ENCODE results near the gene PTPN5.
A peak's percentile ranks its signal among the peaks of the same experiment; 100 is the strongest.
"Not testable (repeated sequence)": the region's sequence is repeated elsewhere in the genome, so short reads cannot be mapped to it uniquely, and the experiment has no call there.

Gene PTPN5

GRCh38 chr11:18709414-18709813 is 82.2 kb downstream of the PTPN5 start:
- DNase-seq (ENCODE audit: low spot score), result no peak

DNA sequence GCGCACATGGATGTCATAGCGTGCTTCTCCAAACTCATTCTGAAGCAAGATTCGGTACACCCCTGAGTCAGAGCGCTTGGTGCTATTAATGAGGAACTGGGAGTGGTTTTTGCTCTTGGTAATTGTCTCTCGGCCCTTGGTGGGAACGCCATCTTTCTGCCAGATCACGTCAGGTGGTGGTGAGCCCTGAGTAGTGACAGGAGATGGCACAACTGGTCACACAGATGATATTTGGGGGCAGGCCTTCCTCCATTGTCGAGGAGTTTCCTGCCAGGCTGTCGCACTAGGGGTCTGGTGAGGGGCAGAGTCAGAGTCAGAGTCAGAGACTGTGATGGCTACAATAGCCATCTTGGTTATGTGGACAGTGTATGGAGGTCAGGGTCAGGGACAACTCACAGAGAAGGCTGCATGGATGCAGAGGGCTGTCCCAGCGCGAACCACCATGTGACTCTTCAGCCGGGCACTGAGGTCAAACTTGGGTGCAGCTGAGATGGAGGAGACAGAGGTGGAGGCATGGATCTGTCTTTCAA is 83.7 kb downstream of the PTPN5 start:
- no peak for DNase-seq (ENCODE audit: low spot score)

GRCh38 chr11:18706330-18707243 is 85.0 kb downstream of the PTPN5 start:
- DNase-seq (ENCODE audit: low spot score), result peak; percentile 82

DNA sequence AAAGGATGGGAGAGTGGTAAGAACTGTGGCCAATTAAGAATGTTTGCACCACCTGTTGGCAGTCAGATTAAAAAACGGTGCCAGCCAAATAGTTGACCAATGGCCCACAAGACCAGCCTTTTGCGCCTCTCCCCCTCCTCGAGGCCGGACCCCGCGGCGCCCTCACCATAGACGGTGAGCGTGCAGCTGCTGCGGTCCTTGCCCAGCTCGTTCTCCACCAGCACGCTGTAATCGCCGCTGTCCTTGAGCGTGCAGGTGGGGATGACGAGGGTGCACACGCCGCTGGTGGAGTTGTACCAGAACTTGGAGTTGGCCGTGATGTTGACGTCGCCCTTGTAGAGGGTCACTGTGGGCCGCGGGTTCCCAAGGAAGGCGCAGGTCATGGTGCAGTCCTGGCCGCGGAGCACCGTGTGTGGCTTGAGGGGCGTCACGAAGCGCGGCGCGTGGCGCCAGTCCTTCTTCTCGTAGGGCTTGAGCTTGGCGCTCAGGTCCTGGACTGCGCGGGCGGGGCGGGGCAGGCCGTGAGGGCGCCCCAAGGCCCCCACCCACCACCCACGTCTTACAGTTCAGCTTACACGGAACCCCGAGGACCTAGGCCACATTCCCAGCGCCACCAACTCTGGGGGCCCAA is 85.8 kb downstream of the PTPN5 start:
- no peak for DNase-seq (ENCODE audit: low spot score)

- DNase-seq (ENCODE audit: low spot score), result no peak
Measured at GRCh38 chr11:18704698-18705097, 86.9 kb downstream of the PTPN5 start.

GRCh38 chr11:18704045-18704645 is 87.5 kb downstream of the PTPN5 start:
- no peak for DNase-seq (ENCODE audit: low spot score)

DNA sequence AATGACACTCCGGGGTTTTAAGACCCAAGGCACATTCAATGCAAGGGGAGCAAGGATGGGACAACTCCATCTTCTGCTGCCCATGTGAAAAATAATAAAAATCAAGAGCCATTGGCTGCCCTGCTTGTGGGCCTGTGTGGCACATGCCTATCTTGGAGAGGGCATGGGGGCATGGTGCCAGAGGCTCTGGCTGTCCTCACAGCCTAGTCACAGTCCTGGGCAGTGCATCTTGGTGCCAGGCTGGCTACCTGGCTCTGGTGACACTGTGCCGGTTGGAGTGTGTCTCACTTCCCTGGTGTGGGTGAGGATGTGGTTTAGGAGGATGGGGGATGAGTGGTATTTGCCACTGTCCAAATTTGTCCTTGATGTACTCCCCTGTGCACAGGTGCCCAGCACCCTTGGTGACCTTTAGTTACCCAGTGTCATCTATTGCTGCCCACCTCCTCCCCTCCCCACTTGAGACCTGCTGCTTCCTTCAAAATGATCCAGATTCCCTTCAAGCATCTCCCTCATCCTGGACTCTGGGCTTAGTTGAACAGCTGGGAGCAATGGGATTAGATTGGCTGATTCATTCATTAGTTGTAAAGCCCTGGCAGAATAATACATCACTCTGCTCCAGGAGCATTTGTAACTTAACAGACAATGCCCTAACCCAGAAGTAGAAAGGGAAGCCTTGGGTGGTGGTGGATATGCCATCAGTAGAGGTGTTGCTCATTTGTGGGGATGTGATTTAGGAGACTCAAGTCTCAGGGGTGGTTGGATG is 88.4 kb downstream of the PTPN5 start:
- no peak for DNase-seq (ENCODE audit: low spot score)

DNA sequence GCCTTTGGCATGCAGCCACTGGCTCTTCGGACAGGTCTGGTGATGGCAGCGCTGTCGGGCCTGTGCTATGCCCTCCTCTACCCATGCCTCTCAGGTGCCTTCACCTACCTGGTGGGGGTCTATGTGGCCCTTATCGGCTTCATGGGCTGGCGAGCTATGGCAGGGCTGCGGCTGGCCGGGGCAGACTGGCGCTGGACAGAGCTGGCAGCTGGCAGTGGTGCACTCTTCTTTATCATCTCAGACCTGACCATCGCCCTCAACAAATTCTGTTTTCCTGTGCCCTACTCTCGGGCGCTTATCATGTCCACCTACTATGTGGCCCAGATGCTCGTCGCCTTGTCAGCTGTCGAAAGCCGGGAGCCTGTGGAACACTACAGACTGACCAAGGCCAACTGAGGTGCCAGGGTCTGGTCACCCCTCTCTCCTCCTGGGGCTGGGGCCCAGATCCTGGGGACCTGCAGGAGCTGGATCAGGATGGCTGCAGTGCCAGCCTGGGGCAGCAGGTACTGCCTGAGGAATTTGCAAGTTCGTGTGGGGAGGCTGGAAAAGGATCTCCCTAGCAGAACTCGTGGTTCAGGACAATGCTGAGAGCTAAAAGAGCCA is 89.9 kb downstream of the PTPN5 start:
- DNase-seq (ENCODE audit: low spot score), result no peak

DNA sequence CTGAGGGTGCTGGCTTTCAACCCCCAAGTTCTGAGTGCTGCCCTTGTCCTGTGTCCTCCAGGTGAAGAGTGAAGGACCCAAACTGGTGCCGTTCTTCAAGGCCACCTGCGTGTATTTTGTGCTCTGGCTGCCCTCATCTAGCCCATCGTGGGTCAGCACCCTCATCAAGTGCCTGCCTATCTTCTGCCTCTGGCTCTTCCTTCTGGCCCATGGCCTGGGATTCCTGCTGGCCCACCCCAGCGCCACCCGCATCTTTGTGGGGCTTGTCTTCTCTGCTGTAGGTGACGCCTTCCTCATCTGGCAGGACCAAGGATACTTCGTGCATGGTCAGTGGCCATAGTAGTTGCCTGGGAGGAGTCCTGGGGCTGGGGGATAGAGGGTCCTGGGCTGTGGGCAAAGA is 90.7 kb downstream of the PTPN5 start:
- no peak for DNase-seq (ENCODE audit: low spot score)

GRCh38 chr11:18700375-18700774 is 91.2 kb downstream of the PTPN5 start:
- DNase-seq (ENCODE audit: low spot score), result no peak

DNA sequence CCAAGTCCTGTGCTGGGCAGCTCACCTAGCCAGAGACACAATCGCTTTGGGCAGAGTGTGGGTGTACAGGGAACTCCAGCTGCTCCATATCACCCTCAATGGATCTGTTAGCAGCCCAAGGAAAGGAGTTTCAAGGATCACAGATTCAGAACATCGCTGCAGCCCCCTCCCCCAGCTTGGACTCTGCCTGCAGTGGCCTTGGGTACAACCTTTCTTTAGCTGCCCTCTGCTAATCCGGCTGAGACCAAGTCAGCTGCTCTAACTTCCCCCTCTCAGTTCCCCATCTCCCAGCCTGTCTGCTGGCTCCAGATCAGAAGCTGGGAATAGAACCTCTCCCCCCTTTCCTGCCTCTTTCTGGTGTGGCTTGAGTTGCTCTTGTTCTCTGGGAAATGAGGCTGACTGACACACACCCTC is 91.7 kb downstream of the PTPN5 start:
- no peak for DNase-seq (ENCODE audit: low spot score)

GRCh38 chr11:18699269-18699596 is 92.4 kb downstream of the PTPN5 start:
- DNase-seq (ENCODE audit: low spot score), result no peak

- DNase-seq (ENCODE audit: low spot score), result peak; percentile 99
Measured at GRCh38 chr11:18698341-18699268, 93.0 kb downstream of the PTPN5 start, which contains the start of gene TMEM86A. TSS of gene TMEM86A (plus strand) at chr11:18698779. CDS start at chr11:18698887, 108 bp downstream.

DNA sequence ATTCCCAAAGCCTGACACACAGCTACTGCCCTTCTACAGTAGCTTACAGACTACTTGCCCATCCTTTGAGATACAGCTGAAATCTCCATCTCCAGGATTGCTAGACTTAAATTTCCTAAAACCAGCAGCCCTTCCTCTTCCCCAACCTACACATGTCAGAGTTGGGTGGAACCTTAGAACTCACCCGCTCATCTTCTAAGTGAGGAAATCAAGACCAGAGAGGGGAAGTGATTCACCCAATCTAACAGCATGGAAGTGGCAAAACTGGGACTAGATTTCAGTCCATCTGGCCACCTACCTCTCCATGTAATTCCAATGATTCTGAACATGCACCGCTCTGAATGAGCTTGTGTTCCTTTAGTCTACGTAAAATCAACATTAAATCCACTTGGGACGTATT is 94.0 kb downstream of the PTPN5 start:
- DNase-seq (ENCODE audit: low spot score), result no peak

- no peak for DNase-seq (ENCODE audit: low spot score)
Measured at GRCh38 chr11:18696638-18697225, 94.9 kb downstream of the PTPN5 start.

- DNase-seq (ENCODE audit: low spot score), result no peak
Measured at GRCh38 chr11:18692941-18693760, 98.4 kb downstream of the PTPN5 start.

DNA sequence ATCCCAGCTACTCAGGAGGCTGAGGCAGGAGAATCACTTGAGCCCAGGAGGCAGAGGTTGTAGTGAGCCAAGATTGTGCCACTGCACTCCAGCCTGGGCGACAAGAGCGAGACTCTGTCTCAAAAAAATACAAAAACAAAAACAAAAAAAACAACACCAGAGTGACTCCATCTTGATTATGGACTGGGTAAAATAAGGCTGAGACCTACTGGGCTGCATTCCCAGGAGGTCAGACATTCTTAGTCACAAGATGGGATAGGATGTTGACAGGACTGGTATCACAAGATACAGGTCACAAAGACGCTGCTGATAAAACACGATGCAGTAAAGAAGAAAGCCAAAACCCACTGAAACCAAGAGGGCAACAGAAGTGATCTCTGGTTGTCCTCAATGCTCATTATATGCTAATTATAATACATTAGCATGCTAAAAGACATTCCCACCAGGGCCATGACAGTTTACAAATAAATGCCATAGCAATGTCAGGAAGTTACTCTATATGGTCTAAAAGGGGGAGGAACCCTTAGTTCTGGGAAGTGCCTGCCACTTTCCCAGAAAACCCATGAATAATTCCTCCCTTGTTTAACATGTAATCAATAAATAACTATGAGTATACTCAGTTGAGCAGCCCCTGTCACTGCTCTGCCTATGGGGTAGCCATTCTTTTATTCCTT is 100.0 kb downstream of the PTPN5 start:
- DNase-seq (ENCODE audit: low spot score), result not testable (repeated sequence)

DNA sequence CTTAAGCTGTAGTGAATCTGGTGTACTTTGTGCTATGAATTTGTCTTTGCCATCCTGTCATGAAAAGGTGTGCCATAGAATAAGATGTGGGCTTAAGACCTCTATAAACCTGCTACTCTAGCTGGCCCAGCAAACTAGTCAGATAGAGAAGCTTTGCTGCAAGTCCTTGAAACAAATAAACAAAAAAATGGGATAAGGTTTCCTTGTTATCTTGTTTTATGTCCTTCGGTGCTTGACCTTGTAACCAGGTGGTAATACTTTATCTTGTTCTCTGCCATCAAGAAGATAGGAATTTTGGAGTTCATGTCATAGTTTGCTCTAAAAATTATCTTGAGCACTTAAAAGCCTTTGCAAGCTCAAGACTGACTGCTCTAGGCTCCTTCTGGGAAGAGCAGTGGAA is 107.3 kb downstream of the PTPN5 start:
- DNase-seq (ENCODE audit: low spot score), result no peak

- no peak for DNase-seq (ENCODE audit: low spot score)
Measured at GRCh38 chr11:18682466-18682865, 109.1 kb downstream of the PTPN5 start.

Data from iPS-NIHi11 (cell line).